GM19193 (cell line): ENCODE results near the gene SPATA17.

Experiments used
- POLR2A ChIP-seq: IDR thresholded peaks from 4 replicates; pipeline ENCODE4 v1.6.1; 2011; ENCODE audit not compliant: insufficient read depth, insufficient read length; ENCODE audit errors: extremely low read depth

The SPATA17 gene

GRCh38 chr1:217747156-217747769 lies 116.1 kb downstream of the SPATA17 start:
- TF ChIP-seq POLR2A, result no peak

GRCh38 chr1:217769768-217770167 lies 138.6 kb downstream of the SPATA17 start:
- no peak for TF ChIP-seq POLR2A

- TF ChIP-seq POLR2A, result no peak
Observed at GRCh38 chr1:217770918-217771317, 139.8 kb downstream of the SPATA17 start.

GRCh38 chr1:217776693-217777092 lies 145.5 kb downstream of the SPATA17 start:
- no peak for TF ChIP-seq POLR2A

- TF ChIP-seq POLR2A, result no peak
Observed at GRCh38 chr1:217781056-217781455, 149.9 kb downstream of the SPATA17 start.

GRCh38 chr1:217791091-217791490 lies 159.9 kb downstream of the SPATA17 start:
- no peak for TF ChIP-seq POLR2A

- TF ChIP-seq POLR2A, result no peak
Observed at GRCh38 chr1:217805792-217806191, 174.6 kb downstream of the SPATA17 start.

- TF ChIP-seq POLR2A, result no peak
Observed at GRCh38 chr1:217812175-217812574, 181.0 kb downstream of the SPATA17 start.

- TF ChIP-seq POLR2A, result no peak
Observed at GRCh38 chr1:217813031-217813430, 181.9 kb downstream of the SPATA17 start.

- no peak for TF ChIP-seq POLR2A
Observed at GRCh38 chr1:217837691-217838090, 206.5 kb downstream of the SPATA17 start.

- TF ChIP-seq POLR2A, result no peak
Observed at GRCh38 chr1:217839161-217839560, 208.0 kb downstream of the SPATA17 start.

- no peak for TF ChIP-seq POLR2A
Observed at GRCh38 chr1:217846733-217847132, 215.6 kb downstream of the SPATA17 start.

GRCh38 chr1:217847643-217848042 lies 216.5 kb downstream of the SPATA17 start:
- no peak for TF ChIP-seq POLR2A

GRCh38 chr1:217856342-217857034 lies 225.3 kb downstream of the SPATA17 start:
- no peak for TF ChIP-seq POLR2A

GRCh38 chr1:217857061-217857460 lies 225.9 kb downstream of the SPATA17 start:
- TF ChIP-seq POLR2A, result no peak

GRCh38 chr1:217861658-217862057 lies 230.5 kb downstream of the SPATA17 start:
- no peak for TF ChIP-seq POLR2A
